SK-N-SH (cell line): Measurements from ENCODE around the gene KLF12. TPM values are rescaled to one million over a fixed set of nuclear protein-coding genes. Genes with fewer than 3 reads are reported as not detected.

ENCODE experiments used
- CTCF ChIA-PET: fragments of 300-600, 350-600 bp; formaldehyde crosslinking; extraction: SDS; loops from one replicate; lab custom pipeline; 2021; lab: Yijun Ruan, JAX
- POLR2A ChIA-PET: fragments of 350-600 bp; sonication (Branson Sonifier 250); formaldehyde crosslinking; extraction: SDS; loops from one replicate; lab custom pipeline; 2020; ENCODE audit warnings: antibody characterized with exemption, inconsistent platforms; lab: Yijun Ruan, JAX
- DNase-seq: peaks from one replicate; pipeline ENCODE4 v3.0.0; 2012
- H2AFZ ChIP-seq: fragments of 200-600 bp; sonication (generic); 2 replicates; pipeline ENCODE4 v1.8.1; 2016; ENCODE audit warnings: antibody characterized with exemption, mild to moderate bottlenecking, low read depth
- H3F3A ChIP-seq: fragments of 200-600 bp; sonication (generic); replicated peaks from 2 replicates; pipeline ENCODE3; 2016; ENCODE audit warnings: antibody characterized with exemption, mild to moderate bottlenecking; ENCODE audit not compliant: insufficient read depth
- H3K27ac ChIP-seq, 2 experiments: fragments of 200-500 bp in 1 of 2; fragments of 200-600 bp in 1 of 2; sonication (Bioruptor generic) in 1 of 2; sonication (generic), shearing (Covaris generic) in 1 of 2; 2 replicates each; pipeline versions ENCODE4 v1.5.1 to v1.6.1; 2014 to 2016; ENCODE audit warnings: low read depth in 2 of 2, inconsistent platforms in 1 of 2, low read length in 1 of 2, mild to moderate bottlenecking in 1 of 2, mixed read lengths in 1 of 2
- H3K27me3 ChIP-seq: fragments of 200-600 bp; sonication (generic), shearing (Covaris generic); 2 replicates; pipeline ENCODE4 v1.6.1; 2016; ENCODE audit warnings: mixed run types; ENCODE audit not compliant: insufficient read depth
- H3K36me3 ChIP-seq, 2 experiments: fragments of 200-500 bp in 1 of 2; fragments of 200-600 bp in 1 of 2; sonication (Bioruptor generic) in 1 of 2; sonication (generic) in 1 of 2; replicated peaks in 1 of 2; 2 replicates each; pipeline versions ENCODE3 to v1.5.1; 2014 to 2016; ENCODE audit warnings: low read length in 1 of 2, mild to moderate bottlenecking in 1 of 2; ENCODE audit not compliant: insufficient read depth in 2 of 2, control insufficient read depth in 1 of 2
- H3K4me1 ChIP-seq, 2 experiments: fragments of 200-500 bp in 1 of 2; fragments of 200-600 bp in 1 of 2; sonication (Bioruptor generic) in 1 of 2; sonication (generic), shearing (Covaris generic) in 1 of 2; 2 replicates each; pipeline versions ENCODE4 v1.5.1 to v1.6.1; 2014 to 2016; ENCODE audit warnings: low read depth in 1 of 2, low read length in 1 of 2, mixed run types in 1 of 2; ENCODE audit not compliant: insufficient read depth in 2 of 2, control insufficient read depth in 1 of 2
- H3K4me2 ChIP-seq: fragments of 200-600 bp; sonication (generic), shearing (Covaris generic); 2 replicates; pipeline ENCODE4 v1.6.1; 2017; ENCODE audit warnings: mixed run types
- H3K4me3 ChIP-seq, 2 experiments: fragments of 200-500 bp in 1 of 2; fragments of 200-600 bp in 1 of 2; sonication (Bioruptor generic) in 1 of 2; sonication (generic), shearing (Covaris generic) in 1 of 2; 2 replicates each; pipeline versions ENCODE4 v1.5.1 to v1.8.1; 2014 to 2016; ENCODE audit warnings: low read depth in 2 of 2, inconsistent platforms in 1 of 2, low read length in 1 of 2, mild to moderate bottlenecking in 1 of 2, mixed read lengths in 1 of 2, moderate library complexity in 1 of 2
- H3K79me2 ChIP-seq: fragments of 200-600 bp; sonication (generic); 2 replicates; pipeline ENCODE4 v1.8.1; 2017; ENCODE audit warnings: mild to moderate bottlenecking; ENCODE audit not compliant: insufficient read depth
- H3K9ac ChIP-seq: fragments of 200-600 bp; sonication (generic); 2 replicates; pipeline ENCODE4 v1.6.1; 2017; ENCODE audit warnings: mixed run types
- H3K9me2 ChIP-seq: fragments of 200-600 bp; sonication (generic); 2 replicates; pipeline ENCODE4 v1.6.1; 2017; ENCODE audit warnings: mixed run types
- H3K9me3 ChIP-seq: fragments of 200-600 bp; sonication (generic); 2 replicates; pipeline ENCODE4 v1.6.1; 2017; ENCODE audit warnings: mixed run types, mild to moderate bottlenecking, moderate library complexity
- H4K20me1 ChIP-seq: fragments of 200-600 bp; sonication (generic); 2 replicates; pipeline ENCODE4 v1.6.1; 2017; ENCODE audit warnings: mild to moderate bottlenecking, mixed run types; ENCODE audit not compliant: insufficient read depth
- CHD2 ChIP-seq: fragments of 150-350 bp; IDR thresholded peaks from 2 replicates; pipeline ENCODE4 v1.6.1; 2018; ENCODE audit warnings: low read length; ENCODE audit not compliant: partially characterized antibody
- CTCF ChIP-seq: fragments of 200-600 bp; sonication (generic); IDR thresholded peaks from 2 replicates; pipeline ENCODE4 v1.6.1; 2017; ENCODE audit warnings: antibody characterized with exemption, mild to moderate bottlenecking, moderate library complexity
- ELF1 ChIP-seq: IDR thresholded peaks from 2 replicates; pipeline ENCODE4 v1.4.0; 2012
- FOXJ3 ChIP-seq: sonication (generic); formaldehyde crosslinking; IDR thresholded peaks from 2 replicates; pipeline ENCODE4 v1.5.1; 2020; ENCODE audit warnings: mild to moderate bottlenecking, missing genetic modification reagents
- GABPA ChIP-seq: IDR thresholded peaks from 2 replicates; pipeline ENCODE4 v1.4.0; 2012; ENCODE audit warnings: low read depth, mild to moderate bottlenecking
- MAX ChIP-seq: IDR thresholded peaks from 2 replicates; pipeline ENCODE4 v1.4.0; 2012; ENCODE audit warnings: low read depth
- MEF2A ChIP-seq: IDR thresholded peaks from 2 replicates; pipeline ENCODE4 v1.4.0; 2012; ENCODE audit warnings: low read depth, borderline replicate concordance
- MXI1 ChIP-seq: IDR thresholded peaks from 2 replicates; pipeline ENCODE4 v1.6.1; 2012; ENCODE audit warnings: mild to moderate bottlenecking, low read depth, low read length, improper control_type of control experiment
- NFIC ChIP-seq: IDR thresholded peaks from 2 replicates; pipeline ENCODE4 v1.4.0; 2012; ENCODE audit warnings: borderline replicate concordance
- PBX3 ChIP-seq: IDR thresholded peaks from 2 replicates; pipeline ENCODE4; 2012
- RCOR1 ChIP-seq: fragments of 150-350 bp; IDR thresholded peaks from 2 replicates; pipeline ENCODE4 v1.6.1; 2017; ENCODE audit warnings: antibody characterized with exemption, low read length
- REST ChIP-seq: IDR thresholded peaks from 2 replicates; pipeline ENCODE4 v1.6.1; 2012; ENCODE audit warnings: mild to moderate bottlenecking, low read depth, low read length, moderate library complexity
- RFX5 ChIP-seq: IDR thresholded peaks from 2 replicates; pipeline ENCODE4 v1.6.1; 2012; ENCODE audit warnings: mild to moderate bottlenecking, improper control_type of control experiment, low read length
- RXRA ChIP-seq: IDR thresholded peaks from 2 replicates; pipeline ENCODE4 v1.4.0; 2012; ENCODE audit warnings: low read depth, mild to moderate bottlenecking, borderline replicate concordance
- SIN3A ChIP-seq: IDR thresholded peaks from 2 replicates; pipeline ENCODE4 v1.6.1; 2012; ENCODE audit warnings: low read depth, mild to moderate bottlenecking, low read length, moderate library complexity, borderline replicate concordance
- TEAD4 ChIP-seq: IDR thresholded peaks from 2 replicates; pipeline ENCODE4 v1.4.0; 2012; ENCODE audit warnings: mild to moderate bottlenecking, borderline replicate concordance; ENCODE audit not compliant: insufficient read depth
- USF1 ChIP-seq: IDR thresholded peaks from 2 replicates; pipeline ENCODE4 v1.4.0; 2012; ENCODE audit warnings: low read depth, borderline replicate concordance
- USF2 ChIP-seq: fragments of 150-350 bp; IDR thresholded peaks from 2 replicates; pipeline ENCODE4 v1.6.1; 2017; ENCODE audit warnings: antibody characterized with exemption, low read length, low read depth, borderline replicate concordance
- YY1 ChIP-seq: IDR thresholded peaks from 2 replicates; pipeline ENCODE4 v1.4.0; 2012; ENCODE audit warnings: low read depth, mild to moderate bottlenecking
- WGBS: methylation state at CpG from one replicate; pipeline ENCODE4 v1.1.6; 2017; ENCODE audit warnings: low lambda C conversion rate; 5-methylcytosine and 5-hydroxymethylcytosine counted together
- polyA plus RNA-seq, 3 experiments: library from polyadenylated mRNA; depleted of rRNA; stranded (reverse); fragments of >200 nt; gene quantifications; 2 replicates each; pipeline ENCODE4 v1.2.3, GENCODE V29; 2012

The KLF12 gene
- polyA plus RNA-seq, 1 of the 3 experiments (the other 2 are of a cell fraction), result 2.4 TPM

GRCh38 chr13:74154981-74155380 is 20.8 kb upstream of the KLF12 start (continued):
- TF ChIP-seq GABPA (no peak), MEF2A (no peak)

GRCh38 chr13:74153316-74153715 is 19.1 kb upstream of the KLF12 start:
- no peaks in the 10 kb centered on the region for H3F3A ChIP-seq
- no peak overlapping the region for H3K4me2 ChIP-seq
- H3K27me3 ChIP-seq, result no peaks in the 10 kb centered on the region
- H4K20me1 ChIP-seq, result no peaks in the 10 kb centered on the region
- TF ChIP-seq YY1 (no peak), RCOR1 (no peak), PBX3 (no peak), RXRA (no peak), USF2 (no peak), REST (no peak), MAX (no peak), CTCF (no peak), SIN3A (no peak), MEF2A (no peak), RFX5 (no peak), NFIC (no peak), MXI1 (no peak), ELF1 (no peak), USF1 (no peak), CHD2 (no peak), FOXJ3 (CRISPR knock-in tag) (no peak), TEAD4 (no peak)
- TF ChIP-seq, all 33 proteins: peak for 0
- no peaks in the 10 kb centered on the region for H3K9me2 ChIP-seq
- no peak overlapping the region for H2AFZ ChIP-seq
- H3K4me3 ChIP-seq, result no peak overlapping the region
- no peaks in the 10 kb centered on the region for H3K36me3 ChIP-seq
- WGBS, result 80% methylated on average over 2 of the region's 2 CpGs
- no peak for DNase-seq
- H3K27ac ChIP-seq, result no peak overlapping the region
- H3K9ac ChIP-seq, result no peak overlapping the region
- POLR2A ChIA-PET, result no interaction called here
- no peaks in the 10 kb centered on the region for H3K4me1 ChIP-seq
- H3K9me3 ChIP-seq, result no peaks in the 10 kb centered on the region
- no peaks in the 10 kb centered on the region for H3K79me2 ChIP-seq
- CTCF ChIA-PET, result interaction anchor here (0.6 to 1.4 kb wide), 2 partner anchors 14 to 1365 kb away, joined by 3 to 5 read pairs; no protein-coding TSS in a partner anchor
